ENCODE results near the gene UNC5C.

DNA sequence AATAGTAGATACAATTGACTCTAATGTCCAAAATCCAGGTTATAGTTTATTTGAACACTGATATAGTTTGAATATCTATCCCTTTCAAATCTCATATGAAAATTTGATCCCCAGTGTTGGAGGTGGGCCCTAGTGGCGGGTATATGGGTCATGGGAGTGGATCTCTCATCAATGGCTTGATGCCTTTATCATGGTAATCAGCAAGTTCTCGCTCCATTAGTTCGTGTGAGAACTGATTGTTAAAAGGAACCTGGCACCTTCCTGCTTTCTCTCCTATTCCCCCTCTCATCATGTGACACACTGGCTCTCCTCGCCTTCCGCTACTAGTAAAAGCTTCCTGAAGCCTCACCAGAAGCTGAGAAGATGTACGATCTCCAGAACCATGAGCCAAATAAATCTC lies 70.1 kb downstream of the UNC5C start:
- TF ChIP-seq FOXP1 (CRISPR knock-in tag; IDR thresholded peaks at IDR 0.05; ENCODE audit: borderline replicate concordance) (no peak), CTCF (IDR thresholded peaks at IDR 0.05) (no peak), ESRRA (CRISPR knock-in tag; IDR thresholded peaks at IDR 0.05; ENCODE audit: borderline replicate concordance) (no peak), NFE2L1 (CRISPR knock-in tag; IDR thresholded peaks at IDR 0.05) (no peak), IRF2 (CRISPR knock-in tag; IDR thresholded peaks at IDR 0.05; ENCODE audit: borderline replicate concordance, low read depth) (no peak), ELF4 (CRISPR knock-in tag; IDR thresholded peaks at IDR 0.05; ENCODE audit: low read depth) (no peak), TP53 (CRISPR knock-in tag; IDR thresholded peaks at IDR 0.05) (no peak), PRDM15 (CRISPR knock-in tag; IDR thresholded peaks at IDR 0.05) (no peak), MAX (CRISPR knock-in tag; IDR thresholded peaks at IDR 0.05) (no peak), ZNF263 (CRISPR knock-in tag; IDR thresholded peaks at IDR 0.05; ENCODE audit: low read depth) (no peak), SMAD3 (CRISPR knock-in tag; IDR thresholded peaks at IDR 0.05; ENCODE audit: borderline replicate concordance) (no peak), SMAD4 (CRISPR knock-in tag; IDR thresholded peaks at IDR 0.05) (no peak)
- TF ChIP-seq, protein P1, sequence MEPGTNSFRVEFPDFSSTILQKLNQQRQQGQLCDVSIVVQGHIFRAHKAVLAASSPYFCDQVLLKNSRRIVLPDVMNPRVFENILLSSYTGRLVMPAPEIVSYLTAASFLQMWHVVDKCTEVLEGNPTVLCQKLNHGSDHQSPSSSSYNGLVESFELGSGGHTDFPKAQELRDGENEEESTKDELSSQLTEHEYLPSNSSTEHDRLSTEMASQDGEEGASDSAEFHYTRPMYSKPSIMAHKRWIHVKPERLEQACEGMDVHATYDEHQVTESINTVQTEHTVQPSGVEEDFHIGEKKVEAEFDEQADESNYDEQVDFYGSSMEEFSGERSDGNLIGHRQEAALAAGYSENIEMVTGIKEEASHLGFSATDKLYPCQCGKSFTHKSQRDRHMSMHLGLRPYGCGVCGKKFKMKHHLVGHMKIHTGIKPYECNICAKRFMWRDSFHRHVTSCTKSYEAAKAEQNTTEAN (CRISPR knock-in tag; IDR thresholded peaks at IDR 0.05) = no peak
